ENCODE data around the gene RREB1.
"Not testable (repeated sequence)": the region's sequence is repeated elsewhere in the genome, so short reads cannot be mapped to it uniquely, and the experiment has no call there.

The RREB1 gene

GRCh38 chr6:7143476-7143974 lies 35.8 kb downstream of the RREB1 start:
- no peak for DNase-seq (ENCODE audit: low read depth in 2 of 2)

DNA sequence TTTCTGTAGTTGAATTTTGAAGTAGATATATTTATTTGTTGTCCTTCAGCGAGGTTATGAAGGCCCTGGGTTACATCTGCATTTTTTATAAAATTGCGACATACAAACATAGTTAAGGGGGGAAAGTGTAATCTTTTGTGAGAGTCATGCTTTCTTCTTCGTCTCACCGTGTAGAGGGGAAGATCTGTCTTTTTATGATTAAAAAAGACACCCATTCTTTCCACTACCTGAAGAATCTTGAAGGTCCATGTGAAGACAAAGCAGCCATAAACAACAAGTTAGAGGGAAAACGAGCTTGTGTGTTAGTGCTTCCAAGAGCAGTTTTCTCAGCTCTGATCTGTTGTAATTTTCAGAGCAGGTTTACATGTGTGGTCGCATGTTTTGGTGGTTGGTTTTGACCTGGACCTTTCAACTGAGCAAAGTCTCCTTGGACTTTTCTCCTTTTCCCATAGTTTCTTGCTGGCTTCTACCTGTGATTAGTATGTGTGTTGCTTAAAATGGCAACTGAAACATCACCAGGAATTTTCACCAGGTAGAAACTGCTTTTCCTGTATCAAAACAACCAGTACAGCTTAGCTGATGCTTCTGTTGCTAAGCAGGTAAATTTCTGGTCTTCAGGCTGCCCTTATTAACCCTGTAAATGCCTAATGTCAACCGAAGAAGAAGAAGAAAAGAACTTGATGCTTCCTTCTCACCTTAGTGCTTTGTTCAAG lies 37.3 kb downstream of the RREB1 start:
- no peak for DNase-seq (ENCODE audit: low read depth in 2 of 2)

DNA sequence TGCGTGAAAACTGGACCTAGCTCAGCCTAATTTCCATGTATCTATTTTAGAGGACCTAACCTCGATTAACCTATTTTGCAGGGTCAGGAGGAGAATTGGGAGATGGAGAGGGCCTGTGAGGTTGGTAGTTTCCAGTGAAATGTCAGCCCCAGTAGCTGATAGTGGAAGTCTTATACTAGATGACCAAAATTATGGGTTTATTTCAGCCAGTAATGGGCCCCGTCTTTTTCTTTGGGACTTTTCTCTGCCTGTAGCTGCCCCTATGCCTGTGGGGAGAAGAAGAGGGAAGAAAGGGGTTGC lies 37.8 kb downstream of the RREB1 start:
- no peak for DNase-seq (ENCODE audit: low read depth in 2 of 2)

- DNase-seq (ENCODE audit: low read depth in 2 of 2), result no peak
These were observed 38.4 kb downstream of the RREB1 start for GRCh38 chr6:7145885-7146828.

- DNase-seq (ENCODE audit: low read depth in 2 of 2), result no peak
These were observed 39.4 kb downstream of the RREB1 start for GRCh38 chr6:7147051-7147671.

DNA sequence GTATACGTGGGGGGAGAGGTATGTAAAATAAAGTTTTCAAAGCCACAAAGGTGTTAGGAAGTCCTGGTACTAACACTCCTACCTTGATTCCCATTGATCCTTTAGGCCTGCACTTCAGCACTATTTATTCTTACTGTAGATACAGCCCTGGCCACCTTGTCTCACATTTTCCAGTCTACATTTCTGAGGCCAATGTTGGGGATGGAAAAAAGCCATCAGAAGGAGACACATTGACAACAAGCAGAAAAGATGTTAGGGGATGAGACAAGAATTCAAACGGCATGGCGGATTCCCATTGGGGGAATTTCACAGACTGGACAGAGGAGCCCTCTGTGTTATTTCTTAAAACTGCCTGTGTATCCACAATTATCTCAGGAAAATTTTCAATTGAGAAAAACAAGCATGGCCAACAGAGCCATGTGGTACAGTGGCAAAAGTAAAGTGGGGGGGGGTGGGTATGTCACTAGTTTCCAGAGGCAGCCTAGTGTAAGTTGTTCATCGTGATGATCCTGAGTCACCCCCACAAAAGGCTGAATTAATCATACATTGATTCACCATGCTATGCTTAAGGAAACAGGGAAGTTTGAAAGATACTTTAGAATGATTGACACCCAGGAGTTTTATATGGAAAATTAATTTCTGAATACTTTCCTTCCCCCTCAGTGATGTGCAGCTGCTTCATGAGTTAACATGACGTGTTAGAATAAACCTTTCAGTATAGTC lies 40.5 kb downstream of the RREB1 start:
- no peak for DNase-seq (ENCODE audit: low read depth in 2 of 2)

GRCh38 chr6:7150381-7151064 lies 42.8 kb downstream of the RREB1 start:
- no peak for DNase-seq (ENCODE audit: low read depth in 2 of 2)

- DNase-seq (ENCODE audit: low read depth in 2 of 2), result no peak
These were observed 43.6 kb downstream of the RREB1 start for GRCh38 chr6:7151381-7151780.

GRCh38 chr6:7152462-7152861 lies 44.7 kb downstream of the RREB1 start:
- DNase-seq (ENCODE audit: low read depth in 2 of 2), result no peak

DNA sequence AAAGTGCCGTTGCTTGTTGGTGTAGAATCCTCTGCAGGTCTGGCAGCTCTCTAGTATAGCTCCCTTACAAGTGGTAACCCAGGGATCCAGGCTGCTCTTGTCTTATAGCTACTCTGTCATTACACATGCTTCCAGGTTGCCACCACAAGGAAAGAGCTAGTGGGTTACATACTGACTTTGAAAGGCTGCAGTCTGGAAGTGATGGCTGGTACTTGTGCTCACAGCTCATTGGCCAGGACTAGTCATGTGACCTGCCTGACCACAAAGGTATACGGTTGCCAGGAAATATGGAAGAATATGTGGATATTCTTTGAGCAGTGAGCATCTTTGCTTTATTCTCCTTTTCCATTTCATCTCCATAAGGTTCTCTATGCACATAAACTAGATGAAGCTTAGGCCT lies 46.0 kb downstream of the RREB1 start:
- DNase-seq (ENCODE audit: low read depth in 2 of 2), result no peak

- no peak for DNase-seq (ENCODE audit: low read depth in 2 of 2)
These were observed 46.8 kb downstream of the RREB1 start for GRCh38 chr6:7154341-7155139.

DNA sequence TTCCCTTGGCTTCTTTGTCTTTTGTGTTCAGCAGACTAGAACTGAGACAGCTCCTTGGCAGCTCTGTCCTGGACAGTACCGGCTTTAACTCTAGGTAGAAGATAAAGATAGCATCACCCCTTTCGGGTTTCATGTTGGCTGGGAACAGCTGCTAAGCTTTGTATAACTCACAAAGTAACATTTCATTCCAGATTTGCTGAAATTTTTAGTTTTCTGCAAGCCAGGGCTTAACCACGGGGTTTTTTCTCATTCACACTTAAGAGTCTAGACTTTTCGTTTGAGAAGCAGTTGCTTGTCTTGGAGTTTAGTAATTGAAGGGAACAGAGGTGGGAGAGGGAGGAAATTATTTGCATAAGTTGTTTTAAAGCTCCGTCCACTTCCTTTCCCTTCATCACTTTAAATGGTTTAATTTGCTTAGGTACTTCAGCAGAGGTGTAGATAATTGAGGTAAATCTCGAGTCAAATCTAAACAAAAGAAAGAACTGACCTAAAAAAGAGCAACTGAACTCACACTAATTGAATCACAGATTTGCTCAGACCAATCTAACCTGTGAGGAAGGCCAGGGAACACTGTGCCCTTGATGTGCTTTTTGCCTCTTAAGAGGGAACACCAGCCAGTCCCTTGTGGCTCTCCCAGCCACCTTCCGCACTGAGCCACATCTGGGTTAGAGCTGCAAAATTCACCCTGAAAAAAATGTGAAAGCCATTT lies 48.3 kb downstream of the RREB1 start:
- no peak for DNase-seq (ENCODE audit: low read depth in 2 of 2)

- no peak for DNase-seq (ENCODE audit: low read depth in 2 of 2)
These were observed 49.0 kb downstream of the RREB1 start for GRCh38 chr6:7156643-7157278.

GRCh38 chr6:7157307-7157706 lies 49.5 kb downstream of the RREB1 start:
- DNase-seq (ENCODE audit: low read depth in 2 of 2), result not testable (repeated sequence)

- DNase-seq (ENCODE audit: low read depth in 2 of 2), result no peak
These were observed 50.2 kb downstream of the RREB1 start for GRCh38 chr6:7157752-7158616.

GRCh38 chr6:7159790-7160525 lies 52.2 kb downstream of the RREB1 start:
- DNase-seq (ENCODE audit: low read depth in 2 of 2), result no peak

DNA sequence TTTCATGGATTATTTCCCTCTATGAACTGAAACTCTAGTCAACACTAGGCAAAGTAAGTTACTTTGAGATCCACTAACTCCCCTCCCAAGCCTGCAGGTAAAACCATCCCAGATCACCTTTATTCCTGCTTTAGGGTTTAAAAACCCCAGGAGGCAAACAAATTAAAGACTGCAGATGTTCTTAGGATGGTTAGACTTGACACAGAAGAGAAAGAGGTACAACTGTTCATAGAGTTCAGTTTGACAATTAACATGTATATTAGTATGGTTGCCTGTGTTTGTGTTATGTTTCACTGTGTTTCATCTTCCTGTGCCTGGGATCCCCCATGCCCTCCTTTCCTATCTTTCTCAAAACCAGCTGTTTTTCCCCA lies 53.5 kb downstream of the RREB1 start:
- DNase-seq (ENCODE audit: low read depth in 2 of 2), result no peak

DNA sequence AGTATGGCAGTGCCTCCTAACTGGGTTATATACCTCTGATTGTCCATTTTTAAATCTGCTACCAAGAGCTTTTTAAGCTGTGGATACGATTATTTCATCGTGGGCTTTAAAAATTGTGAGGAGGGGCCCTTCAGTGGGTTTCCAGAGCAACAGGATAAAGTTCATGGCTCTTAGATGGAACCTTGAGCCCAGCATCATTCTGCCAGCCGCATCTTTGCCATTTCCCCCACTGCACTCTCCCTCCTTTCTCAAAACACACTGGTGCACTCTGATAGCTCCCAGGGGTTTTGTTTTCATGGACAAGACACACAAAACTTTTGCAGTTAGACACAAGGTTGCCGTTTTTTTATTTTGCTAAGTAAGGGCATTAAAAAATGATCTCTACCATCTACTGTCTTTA lies 54.1 kb downstream of the RREB1 start:
- DNase-seq (ENCODE audit: low read depth in 2 of 2), result no peak
